ENCODE measurements around the gene MID2.

DNA sequence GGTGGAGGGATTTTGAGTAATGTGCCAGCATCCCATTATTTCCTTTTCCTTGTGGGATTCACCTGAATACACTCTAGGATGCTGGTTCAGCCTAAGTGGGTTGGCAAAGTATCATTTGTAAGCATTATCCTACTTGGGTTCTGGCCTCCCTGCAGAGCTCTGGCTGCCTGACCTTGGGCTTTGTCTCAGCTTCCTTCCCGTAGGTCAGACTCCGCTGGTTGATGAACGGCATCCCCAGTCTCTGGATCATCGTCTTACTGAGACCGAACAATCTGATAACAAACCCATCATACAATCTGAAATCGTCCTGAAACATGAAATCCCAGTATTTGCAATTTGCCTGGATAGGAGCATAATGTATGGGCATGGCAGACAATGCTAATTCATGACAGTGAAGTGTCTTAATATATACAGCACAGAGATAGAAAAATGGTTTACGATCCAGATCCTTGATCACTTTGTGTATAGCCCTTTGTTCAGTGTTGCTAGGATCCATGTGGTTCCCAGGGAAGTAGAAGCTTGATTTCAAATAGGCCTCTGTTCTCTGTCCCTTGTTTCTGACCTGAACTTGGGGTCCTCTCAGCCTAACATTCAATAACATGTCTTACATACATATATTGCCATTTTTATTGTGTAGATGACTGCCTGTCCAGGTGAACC, 5.5 kb downstream of the MID2 start:
- TF ChIP-seq EZH2 (IDR thresholded peaks at IDR 0.05; ENCODE audit: insufficient read depth, poor library complexity, severe bottlenecking) (no peak), EZH2phosphoT487 (IDR thresholded peaks at IDR 0.05; ENCODE audit: insufficient read depth, low read depth) (no peak)

Data from GM23248 (cell line).